Measurements from ENCODE around the gene NEBL.

Gene NEBL

DNA sequence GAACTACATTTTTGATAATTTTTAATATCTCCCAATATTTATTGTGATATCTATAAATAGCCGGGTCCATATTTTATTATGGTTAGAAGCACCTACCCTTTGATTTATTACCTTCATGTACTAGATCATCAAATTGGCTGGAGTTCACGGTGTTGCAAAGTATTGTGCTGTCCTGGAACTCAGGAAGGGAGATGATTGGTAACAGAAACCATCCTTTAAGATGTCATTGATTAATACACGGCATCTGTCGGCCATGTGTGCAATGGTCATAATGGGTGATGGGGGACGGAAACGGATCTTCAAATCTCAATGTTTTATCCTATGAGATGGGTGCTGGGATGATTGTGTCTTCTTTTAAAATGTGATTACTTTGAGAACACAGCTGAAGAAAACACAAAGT, 157.0 kb downstream of the NEBL start:
- no peak overlapping the region for H3K4me3 ChIP-seq (ENCODE audit: low read length in 2 of 2)
- H3K9me3 ChIP-seq (ENCODE audit: control insufficient read depth in 2 of 2, low read length in 2 of 2): no peaks in the 10 kb centered on the region
- H3K4me1 ChIP-seq (ENCODE audit: control insufficient read depth in 2 of 2, insufficient read depth in 2 of 2, low read length in 2 of 2): no peaks in the 10 kb centered on the region

DNA sequence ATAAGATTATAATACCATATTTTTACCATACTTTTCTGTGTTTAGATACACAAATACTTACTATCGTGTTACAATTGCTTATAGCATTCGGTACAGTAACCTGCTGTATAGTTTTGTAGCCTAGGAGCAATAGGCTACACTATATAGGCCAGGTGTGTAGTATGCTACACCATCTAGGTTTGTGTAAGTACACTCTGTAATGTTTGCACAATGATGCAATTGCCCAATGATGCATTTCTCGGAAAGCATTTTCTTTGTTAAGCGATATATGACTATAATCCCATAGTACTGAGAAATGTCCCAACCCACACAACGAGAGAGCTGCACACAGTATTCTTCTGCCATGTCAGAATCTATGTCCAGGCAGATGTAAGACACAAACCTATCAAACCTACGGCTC, 160.0 kb downstream of the NEBL start:
- no peaks in the 10 kb centered on the region for H3K36me3 ChIP-seq (ENCODE audit: control insufficient read depth in 2 of 2, insufficient read depth in 2 of 2, low read length in 2 of 2)
- no peaks in the 10 kb centered on the region for H3K27me3 ChIP-seq (ENCODE audit: control insufficient read depth in 2 of 2, insufficient read depth in 2 of 2, low read length in 2 of 2)
- no peak overlapping the region for H3K27ac ChIP-seq (ENCODE audit: low read depth in 2 of 2, low read length in 2 of 2)
- H3K9ac ChIP-seq (ENCODE audit: low read depth in 1 of 2, low read length in 2 of 2): no peak overlapping the region
- H3K9me3 ChIP-seq (ENCODE audit: control insufficient read depth in 2 of 2, low read length in 2 of 2): no peaks in the 10 kb centered on the region
- H3K4me3 ChIP-seq (ENCODE audit: low read length in 2 of 2): no peak overlapping the region
- H3K4me1 ChIP-seq (ENCODE audit: control insufficient read depth in 2 of 2, insufficient read depth in 2 of 2, low read length in 2 of 2): no peaks in the 10 kb centered on the region

More for the DNA sequence above, 157.0 kb downstream of the NEBL start:
- no peak overlapping the region for H3K27ac ChIP-seq (ENCODE audit: low read depth in 2 of 2, low read length in 2 of 2)
- H3K36me3 ChIP-seq (ENCODE audit: control insufficient read depth in 2 of 2, insufficient read depth in 2 of 2, low read length in 2 of 2): no peaks in the 10 kb centered on the region
- H3K9ac ChIP-seq (ENCODE audit: low read depth in 1 of 2, low read length in 2 of 2): no peak overlapping the region
- H3K27me3 ChIP-seq (ENCODE audit: control insufficient read depth in 2 of 2, insufficient read depth in 2 of 2, low read length in 2 of 2): no peaks in the 10 kb centered on the region
